SK-N-SH (cell line): Measurements from ENCODE around the gene ADAMTS1. TPM values are rescaled to one million over a fixed set of nuclear protein-coding genes. Genes with fewer than 3 reads are reported as not detected.
"Not testable (repeated sequence)": the region's sequence is repeated elsewhere in the genome, so short reads cannot be mapped to it uniquely, and the experiment has no call there.

ENCODE experiments used
- CTCF ChIA-PET: fragments of 300-600, 350-600 bp; formaldehyde crosslinking; extraction: SDS; loops from one replicate; lab custom pipeline; 2021; lab: Yijun Ruan, JAX
- POLR2A ChIA-PET: fragments of 350-600 bp; sonication (Branson Sonifier 250); formaldehyde crosslinking; extraction: SDS; loops from one replicate; lab custom pipeline; 2020; ENCODE audit warnings: antibody characterized with exemption, inconsistent platforms; lab: Yijun Ruan, JAX
- DNase-seq: peaks from one replicate; pipeline ENCODE4 v3.0.0; 2012
- H2AFZ ChIP-seq: fragments of 200-600 bp; sonication (generic); 2 replicates; pipeline ENCODE4 v1.8.1; 2016; ENCODE audit warnings: antibody characterized with exemption, mild to moderate bottlenecking, low read depth
- H3F3A ChIP-seq: fragments of 200-600 bp; sonication (generic); replicated peaks from 2 replicates; pipeline ENCODE3; 2016; ENCODE audit warnings: antibody characterized with exemption, mild to moderate bottlenecking; ENCODE audit not compliant: insufficient read depth
- H3K27ac ChIP-seq, 2 experiments: fragments of 200-500 bp in 1 of 2; fragments of 200-600 bp in 1 of 2; sonication (Bioruptor generic) in 1 of 2; sonication (generic), shearing (Covaris generic) in 1 of 2; 2 replicates each; pipeline versions ENCODE4 v1.5.1 to v1.6.1; 2014 to 2016; ENCODE audit warnings: low read depth in 2 of 2, inconsistent platforms in 1 of 2, low read length in 1 of 2, mild to moderate bottlenecking in 1 of 2, mixed read lengths in 1 of 2
- H3K27me3 ChIP-seq: fragments of 200-600 bp; sonication (generic), shearing (Covaris generic); 2 replicates; pipeline ENCODE4 v1.6.1; 2016; ENCODE audit warnings: mixed run types; ENCODE audit not compliant: insufficient read depth
- H3K36me3 ChIP-seq, 2 experiments: fragments of 200-500 bp in 1 of 2; fragments of 200-600 bp in 1 of 2; sonication (Bioruptor generic) in 1 of 2; sonication (generic) in 1 of 2; replicated peaks in 1 of 2; 2 replicates each; pipeline versions ENCODE3 to v1.5.1; 2014 to 2016; ENCODE audit warnings: low read length in 1 of 2, mild to moderate bottlenecking in 1 of 2; ENCODE audit not compliant: insufficient read depth in 2 of 2, control insufficient read depth in 1 of 2
- H3K4me1 ChIP-seq, 2 experiments: fragments of 200-500 bp in 1 of 2; fragments of 200-600 bp in 1 of 2; sonication (Bioruptor generic) in 1 of 2; sonication (generic), shearing (Covaris generic) in 1 of 2; 2 replicates each; pipeline versions ENCODE4 v1.5.1 to v1.6.1; 2014 to 2016; ENCODE audit warnings: low read depth in 1 of 2, low read length in 1 of 2, mixed run types in 1 of 2; ENCODE audit not compliant: insufficient read depth in 2 of 2, control insufficient read depth in 1 of 2
- H3K4me2 ChIP-seq: fragments of 200-600 bp; sonication (generic), shearing (Covaris generic); 2 replicates; pipeline ENCODE4 v1.6.1; 2017; ENCODE audit warnings: mixed run types
- H3K4me3 ChIP-seq, 2 experiments: fragments of 200-500 bp in 1 of 2; fragments of 200-600 bp in 1 of 2; sonication (Bioruptor generic) in 1 of 2; sonication (generic), shearing (Covaris generic) in 1 of 2; 2 replicates each; pipeline versions ENCODE4 v1.5.1 to v1.8.1; 2014 to 2016; ENCODE audit warnings: low read depth in 2 of 2, inconsistent platforms in 1 of 2, low read length in 1 of 2, mild to moderate bottlenecking in 1 of 2, mixed read lengths in 1 of 2, moderate library complexity in 1 of 2
- H3K79me2 ChIP-seq: fragments of 200-600 bp; sonication (generic); 2 replicates; pipeline ENCODE4 v1.8.1; 2017; ENCODE audit warnings: mild to moderate bottlenecking; ENCODE audit not compliant: insufficient read depth
- H3K9ac ChIP-seq: fragments of 200-600 bp; sonication (generic); 2 replicates; pipeline ENCODE4 v1.6.1; 2017; ENCODE audit warnings: mixed run types
- H3K9me2 ChIP-seq: fragments of 200-600 bp; sonication (generic); 2 replicates; pipeline ENCODE4 v1.6.1; 2017; ENCODE audit warnings: mixed run types
- H3K9me3 ChIP-seq: fragments of 200-600 bp; sonication (generic); 2 replicates; pipeline ENCODE4 v1.6.1; 2017; ENCODE audit warnings: mixed run types, mild to moderate bottlenecking, moderate library complexity
- H4K20me1 ChIP-seq: fragments of 200-600 bp; sonication (generic); 2 replicates; pipeline ENCODE4 v1.6.1; 2017; ENCODE audit warnings: mild to moderate bottlenecking, mixed run types; ENCODE audit not compliant: insufficient read depth
- EZH2phosphoT487 ChIP-seq: fragments of 200-600 bp; sonication (generic); IDR thresholded peaks from 2 replicates; pipeline ENCODE4 v1.6.1; 2017; ENCODE audit warnings: low read depth, mixed run types, mild to moderate bottlenecking, antibody characterized with exemption, moderate library complexity, borderline replicate concordance
- FOSL2 ChIP-seq: IDR thresholded peaks from 2 replicates; pipeline ENCODE4 v1.4.0; 2012; ENCODE audit warnings: low read depth, mild to moderate bottlenecking, moderate library complexity, borderline replicate concordance
- FOXJ3 ChIP-seq: sonication (generic); formaldehyde crosslinking; IDR thresholded peaks from 2 replicates; pipeline ENCODE4 v1.5.1; 2020; ENCODE audit warnings: mild to moderate bottlenecking, missing genetic modification reagents
- FOXM1 ChIP-seq: IDR thresholded peaks from 2 replicates; pipeline ENCODE4 v1.4.0; 2012; ENCODE audit warnings: low read depth, mild to moderate bottlenecking
- MXI1 ChIP-seq: IDR thresholded peaks from 2 replicates; pipeline ENCODE4 v1.6.1; 2012; ENCODE audit warnings: mild to moderate bottlenecking, low read depth, low read length, improper control_type of control experiment
- NFIC ChIP-seq: IDR thresholded peaks from 2 replicates; pipeline ENCODE4 v1.4.0; 2012; ENCODE audit warnings: borderline replicate concordance
- NRF1 ChIP-seq: IDR thresholded peaks from 2 replicates; pipeline ENCODE4 v1.6.1; 2012; ENCODE audit warnings: low read depth, mild to moderate bottlenecking, low read length
- POLR2AphosphoS5 ChIP-seq: IDR thresholded peaks from 2 replicates; pipeline ENCODE4 v1.6.1; 2012; ENCODE audit warnings: low read depth, low read length
- RAD21 ChIP-seq: IDR thresholded peaks from 2 replicates; pipeline ENCODE4 v1.6.1; 2012; ENCODE audit warnings: mild to moderate bottlenecking, low read length
- RCOR1 ChIP-seq: fragments of 150-350 bp; IDR thresholded peaks from 2 replicates; pipeline ENCODE4 v1.6.1; 2017; ENCODE audit warnings: antibody characterized with exemption, low read length
- RXRA ChIP-seq: IDR thresholded peaks from 2 replicates; pipeline ENCODE4 v1.4.0; 2012; ENCODE audit warnings: low read depth, mild to moderate bottlenecking, borderline replicate concordance
- SMC3 ChIP-seq: IDR thresholded peaks from 2 replicates; pipeline ENCODE4 v1.6.1; 2012; ENCODE audit warnings: low read depth, low read length, improper control_type of control experiment
- YY1 ChIP-seq: IDR thresholded peaks from 2 replicates; pipeline ENCODE4 v1.4.0; 2012; ENCODE audit warnings: low read depth, mild to moderate bottlenecking
- WGBS: methylation state at CpG from one replicate; pipeline ENCODE4 v1.1.6; 2017; ENCODE audit warnings: low lambda C conversion rate; 5-methylcytosine and 5-hydroxymethylcytosine counted together
- polyA plus RNA-seq, 3 experiments: library from polyadenylated mRNA; depleted of rRNA; stranded (reverse); fragments of >200 nt; gene quantifications; 2 replicates each; pipeline ENCODE4 v1.2.3, GENCODE V29; 2012
- TF ChIP-seq, protein P1 (sequence below): fragments of 200-600 bp; sonication (generic); IDR thresholded peaks from 2 replicates; pipeline ENCODE4 v1.6.1; 2017; ENCODE audit warnings: antibody characterized with exemption, mild to moderate bottlenecking, moderate library complexity
- TF ChIP-seq, protein P2 (sequence below): IDR thresholded peaks from 2 replicates; pipeline ENCODE4; 2012
- TF ChIP-seq, protein P3 (sequence below): IDR thresholded peaks from 2 replicates; pipeline ENCODE4 v1.6.1; 2012; ENCODE audit warnings: mild to moderate bottlenecking, low read depth, low read length, moderate library complexity
- TF ChIP-seq, protein P4 (sequence below): fragments of 150-350 bp; IDR thresholded peaks from 2 replicates; pipeline ENCODE4 v1.6.1; 2016; ENCODE audit warnings: mild to moderate bottlenecking, low read depth, low read length
- TF ChIP-seq, protein P5 (sequence below): IDR thresholded peaks from 2 replicates; pipeline ENCODE4 v1.4.0; 2012; ENCODE audit warnings: low read depth, borderline replicate concordance

Gene ADAMTS1
- polyA plus RNA-seq, 1 of the 3 experiments (the other 2 are of a cell fraction): 137 TPM

DNA sequence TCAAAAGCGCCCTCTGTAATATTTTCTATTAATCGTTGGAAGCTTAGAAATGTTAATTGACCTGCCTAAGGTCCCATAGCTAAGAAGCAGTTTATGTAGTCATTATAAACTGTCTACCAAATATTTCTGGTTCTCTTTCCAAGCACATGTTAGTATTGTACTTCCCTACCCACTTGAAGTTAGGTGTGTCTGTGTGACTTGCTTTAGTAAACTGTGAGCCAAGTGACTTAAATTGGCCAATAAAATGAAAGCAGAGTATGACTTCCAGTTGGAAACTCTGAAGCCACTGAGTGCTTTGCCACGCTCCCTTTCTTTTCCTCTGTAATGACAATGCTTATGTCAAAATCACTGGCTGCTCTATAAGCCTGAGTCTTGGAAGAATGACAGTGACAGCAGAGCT is 20.6 kb upstream of the ADAMTS1 start:
- H2AFZ ChIP-seq: no peak overlapping the region
- no peaks in the 10 kb centered on the region for H3K36me3 ChIP-seq
- H3K4me2 ChIP-seq: no peak overlapping the region
- no peak overlapping the region for H3K27ac ChIP-seq
- DNase-seq: no peak
- H3K9me2 ChIP-seq: no peaks in the 10 kb centered on the region
- H3F3A ChIP-seq: no peaks in the 10 kb centered on the region
- 81% methylated on average over 3 of the region's 3 CpGs for WGBS
- no peaks in the 10 kb centered on the region for H3K27me3 ChIP-seq
- POLR2A ChIA-PET: no interaction called here
- no peaks in the 10 kb centered on the region for H3K9me3 ChIP-seq
- no peaks in the 10 kb centered on the region for H3K79me2 ChIP-seq
- H4K20me1 ChIP-seq: no peaks in the 10 kb centered on the region
- TF ChIP-seq YY1 (no peak), MXI1 (no peak), NFIC (no peak), RCOR1 (no peak), EZH2phosphoT487 (no peak), FOXM1 (no peak), FOSL2 (no peak), RXRA (no peak), FOXJ3 (CRISPR knock-in tag) (no peak), RAD21 (no peak), NRF1 (no peak), POLR2AphosphoS5 (no peak), SMC3 (no peak)
- TF ChIP-seq, protein P1, sequence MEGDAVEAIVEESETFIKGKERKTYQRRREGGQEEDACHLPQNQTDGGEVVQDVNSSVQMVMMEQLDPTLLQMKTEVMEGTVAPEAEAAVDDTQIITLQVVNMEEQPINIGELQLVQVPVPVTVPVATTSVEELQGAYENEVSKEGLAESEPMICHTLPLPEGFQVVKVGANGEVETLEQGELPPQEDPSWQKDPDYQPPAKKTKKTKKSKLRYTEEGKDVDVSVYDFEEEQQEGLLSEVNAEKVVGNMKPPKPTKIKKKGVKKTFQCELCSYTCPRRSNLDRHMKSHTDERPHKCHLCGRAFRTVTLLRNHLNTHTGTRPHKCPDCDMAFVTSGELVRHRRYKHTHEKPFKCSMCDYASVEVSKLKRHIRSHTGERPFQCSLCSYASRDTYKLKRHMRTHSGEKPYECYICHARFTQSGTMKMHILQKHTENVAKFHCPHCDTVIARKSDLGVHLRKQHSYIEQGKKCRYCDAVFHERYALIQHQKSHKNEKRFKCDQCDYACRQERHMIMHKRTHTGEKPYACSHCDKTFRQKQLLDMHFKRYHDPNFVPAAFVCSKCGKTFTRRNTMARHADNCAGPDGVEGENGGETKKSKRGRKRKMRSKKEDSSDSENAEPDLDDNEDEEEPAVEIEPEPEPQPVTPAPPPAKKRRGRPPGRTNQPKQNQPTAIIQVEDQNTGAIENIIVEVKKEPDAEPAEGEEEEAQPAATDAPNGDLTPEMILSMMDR: no peak
- TF ChIP-seq, protein P2, sequence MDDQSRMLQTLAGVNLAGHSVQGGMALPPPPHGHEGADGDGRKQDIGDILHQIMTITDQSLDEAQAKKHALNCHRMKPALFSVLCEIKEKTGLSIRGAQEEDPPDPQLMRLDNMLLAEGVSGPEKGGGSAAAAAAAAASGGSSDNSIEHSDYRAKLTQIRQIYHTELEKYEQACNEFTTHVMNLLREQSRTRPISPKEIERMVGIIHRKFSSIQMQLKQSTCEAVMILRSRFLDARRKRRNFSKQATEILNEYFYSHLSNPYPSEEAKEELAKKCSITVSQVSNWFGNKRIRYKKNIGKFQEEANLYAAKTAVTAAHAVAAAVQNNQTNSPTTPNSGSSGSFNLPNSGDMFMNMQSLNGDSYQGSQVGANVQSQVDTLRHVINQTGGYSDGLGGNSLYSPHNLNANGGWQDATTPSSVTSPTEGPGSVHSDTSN: no peak
- TF ChIP-seq, protein P3, sequence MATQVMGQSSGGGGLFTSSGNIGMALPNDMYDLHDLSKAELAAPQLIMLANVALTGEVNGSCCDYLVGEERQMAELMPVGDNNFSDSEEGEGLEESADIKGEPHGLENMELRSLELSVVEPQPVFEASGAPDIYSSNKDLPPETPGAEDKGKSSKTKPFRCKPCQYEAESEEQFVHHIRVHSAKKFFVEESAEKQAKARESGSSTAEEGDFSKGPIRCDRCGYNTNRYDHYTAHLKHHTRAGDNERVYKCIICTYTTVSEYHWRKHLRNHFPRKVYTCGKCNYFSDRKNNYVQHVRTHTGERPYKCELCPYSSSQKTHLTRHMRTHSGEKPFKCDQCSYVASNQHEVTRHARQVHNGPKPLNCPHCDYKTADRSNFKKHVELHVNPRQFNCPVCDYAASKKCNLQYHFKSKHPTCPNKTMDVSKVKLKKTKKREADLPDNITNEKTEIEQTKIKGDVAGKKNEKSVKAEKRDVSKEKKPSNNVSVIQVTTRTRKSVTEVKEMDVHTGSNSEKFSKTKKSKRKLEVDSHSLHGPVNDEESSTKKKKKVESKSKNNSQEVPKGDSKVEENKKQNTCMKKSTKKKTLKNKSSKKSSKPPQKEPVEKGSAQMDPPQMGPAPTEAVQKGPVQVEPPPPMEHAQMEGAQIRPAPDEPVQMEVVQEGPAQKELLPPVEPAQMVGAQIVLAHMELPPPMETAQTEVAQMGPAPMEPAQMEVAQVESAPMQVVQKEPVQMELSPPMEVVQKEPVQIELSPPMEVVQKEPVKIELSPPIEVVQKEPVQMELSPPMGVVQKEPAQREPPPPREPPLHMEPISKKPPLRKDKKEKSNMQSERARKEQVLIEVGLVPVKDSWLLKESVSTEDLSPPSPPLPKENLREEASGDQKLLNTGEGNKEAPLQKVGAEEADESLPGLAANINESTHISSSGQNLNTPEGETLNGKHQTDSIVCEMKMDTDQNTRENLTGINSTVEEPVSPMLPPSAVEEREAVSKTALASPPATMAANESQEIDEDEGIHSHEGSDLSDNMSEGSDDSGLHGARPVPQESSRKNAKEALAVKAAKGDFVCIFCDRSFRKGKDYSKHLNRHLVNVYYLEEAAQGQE: no peak
- TF ChIP-seq, protein P4, sequence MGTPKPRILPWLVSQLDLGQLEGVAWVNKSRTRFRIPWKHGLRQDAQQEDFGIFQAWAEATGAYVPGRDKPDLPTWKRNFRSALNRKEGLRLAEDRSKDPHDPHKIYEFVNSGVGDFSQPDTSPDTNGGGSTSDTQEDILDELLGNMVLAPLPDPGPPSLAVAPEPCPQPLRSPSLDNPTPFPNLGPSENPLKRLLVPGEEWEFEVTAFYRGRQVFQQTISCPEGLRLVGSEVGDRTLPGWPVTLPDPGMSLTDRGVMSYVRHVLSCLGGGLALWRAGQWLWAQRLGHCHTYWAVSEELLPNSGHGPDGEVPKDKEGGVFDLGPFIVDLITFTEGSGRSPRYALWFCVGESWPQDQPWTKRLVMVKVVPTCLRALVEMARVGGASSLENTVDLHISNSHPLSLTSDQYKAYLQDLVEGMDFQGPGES: no peak
- TF ChIP-seq, protein P5, sequence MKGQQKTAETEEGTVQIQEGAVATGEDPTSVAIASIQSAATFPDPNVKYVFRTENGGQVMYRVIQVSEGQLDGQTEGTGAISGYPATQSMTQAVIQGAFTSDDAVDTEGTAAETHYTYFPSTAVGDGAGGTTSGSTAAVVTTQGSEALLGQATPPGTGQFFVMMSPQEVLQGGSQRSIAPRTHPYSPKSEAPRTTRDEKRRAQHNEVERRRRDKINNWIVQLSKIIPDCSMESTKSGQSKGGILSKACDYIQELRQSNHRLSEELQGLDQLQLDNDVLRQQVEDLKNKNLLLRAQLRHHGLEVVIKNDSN: no peak
- TF ChIP-seq, all 33 proteins: peak for 0
- Histone ChIP-seq H3K4me3 (no peak overlapping the region), H3K9ac (no peak overlapping the region), H3K4me1 (no peaks in the 10 kb centered on the region)
- CTCF ChIA-PET: interaction anchor here (1.5 kb wide), 1 partner anchor 835 kb away, joined by 4 read pairs; no protein-coding TSS in a partner anchor

DNA sequence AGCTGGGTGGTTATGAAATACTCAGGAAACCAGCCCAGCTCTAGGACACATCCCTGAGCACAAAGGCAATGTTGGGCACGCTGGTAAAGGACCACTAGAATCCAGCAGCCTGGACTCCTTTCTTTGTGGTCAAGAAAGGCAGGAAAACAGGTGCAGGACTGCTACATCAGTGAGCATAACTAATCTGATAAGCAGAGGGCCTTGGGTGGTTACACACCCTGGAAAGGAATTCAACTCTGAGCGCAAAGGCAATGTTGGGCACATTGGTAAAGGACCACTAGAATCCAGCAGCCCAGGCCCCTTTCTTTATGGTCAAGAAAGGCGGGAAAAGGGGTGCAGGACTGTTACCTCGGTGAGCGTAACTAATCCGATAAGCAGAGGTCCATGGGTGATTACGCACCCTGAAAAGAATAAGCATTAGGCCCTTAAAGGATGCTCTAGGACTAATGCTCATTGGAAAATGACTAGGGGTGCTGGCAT is 11.7 kb upstream of the ADAMTS1 start:
- H3F3A ChIP-seq, H3K27ac ChIP-seq, POLR2A ChIA-PET, H3K9me3 ChIP-seq, H3K36me3 ChIP-seq, H4K20me1 ChIP-seq, H3K79me2 ChIP-seq, DNase-seq, H2AFZ ChIP-seq, H3K4me2 ChIP-seq, CTCF ChIA-PET, H3K9me2 ChIP-seq, H3K4me1 ChIP-seq, H3K9ac ChIP-seq, H3K27me3 ChIP-seq, H3K4me3 ChIP-seq: not testable (repeated sequence)
- 77% methylated on average over 7 of the region's 7 CpGs for WGBS
